PC-3 (cell line): ENCODE results near the gene ULBP3. TPM values are rescaled to one million over a fixed set of nuclear protein-coding genes. Genes with fewer than 3 reads are reported as not detected.

Experiments
- ATAC-seq: fragments of 200-7000 bp; cut with Tn5 transposase; 2 replicates; pipeline ENCODE4 v1.9.1; 2020; ENCODE audit warnings: mild to moderate bottlenecking, moderate library complexity
- BruUV-seq: library from RNA; stranded (reverse); fragments of 400-500 nt; replicated peaks from 2 replicates; lab custom pipeline; 2021; lab: Mats Ljungman, UMichigan
- CTCF ChIA-PET: fragments of 300-600 bp; sonication (Branson Sonifier 250); formaldehyde crosslinking; loops from one replicate; lab custom pipeline; 2022; ENCODE audit warnings: antibody characterized with exemption; lab: Charles Lee
- POLR2A ChIA-PET: fragments of 300-600 bp; sonication (Branson Sonifier 250); formaldehyde crosslinking; loops from one replicate; lab custom pipeline; 2022; ENCODE audit warnings: antibody characterized with exemption; ENCODE audit not compliant: unreplicated experiment; lab: Charles Lee
- DNase-seq: peaks from one replicate; pipeline ENCODE4 v3.0.0-alpha.2; 2015
- H2AFZ ChIP-seq: fragments of 300-600 bp; sonication (generic); 2 replicates; pipeline ENCODE4 v1.6.0; 2016; ENCODE audit warnings: antibody characterized with exemption, low read length
- H3F3A ChIP-seq: fragments of 300-600 bp; sonication (generic); one replicate; pipeline ENCODE4 v1.6.0; 2017; ENCODE audit warnings: antibody characterized with exemption, low read length, control low read depth, mild to moderate bottlenecking; ENCODE audit not compliant: unreplicated experiment
- H3K27ac ChIP-seq: fragments of 300-600 bp; sonication (generic); 2 replicates; pipeline ENCODE4 v1.5.1; 2016; ENCODE audit warnings: mild to moderate bottlenecking, low read length
- H3K27me3 ChIP-seq: fragments of 300-600 bp; sonication (generic); 2 replicates; pipeline ENCODE4 v1.6.1; 2016; ENCODE audit warnings: low read length, mixed read lengths
- H3K36me3 ChIP-seq: fragments of 300-600 bp; sonication (generic); 2 replicates; pipeline ENCODE4 v1.6.1; 2016; ENCODE audit warnings: low read depth, mixed run types, low read length, mixed read lengths
- H3K4me1 ChIP-seq: fragments of 300-600 bp; sonication (generic); 2 replicates; pipeline ENCODE4 v1.5.1; 2016; ENCODE audit warnings: low read length; ENCODE audit not compliant: insufficient read depth
- H3K4me2 ChIP-seq: fragments of 300-600 bp; sonication (generic); 2 replicates; pipeline ENCODE4 v1.6.0; 2016; ENCODE audit warnings: low read length
- H3K4me3 ChIP-seq: fragments of 300-600 bp; sonication (generic); 2 replicates; pipeline ENCODE4 v1.5.1; 2016; ENCODE audit warnings: mild to moderate bottlenecking, low read length, mixed read lengths
- H3K79me2 ChIP-seq: fragments of 300-600 bp; sonication (generic); 2 replicates; pipeline ENCODE4 v1.6.1; 2017; ENCODE audit warnings: low read length, mixed read lengths
- H3K9ac ChIP-seq: fragments of 300-600 bp; sonication (generic); 2 replicates; pipeline ENCODE4 v1.6.0; 2016; ENCODE audit warnings: mild to moderate bottlenecking, low read length
- H3K9me2 ChIP-seq: fragments of 300-600 bp; sonication (generic); replicated peaks from 2 replicates; pipeline ENCODE4 v1.6.1; 2016; ENCODE audit warnings: mixed run types, low read length, mixed read lengths
- H3K9me3 ChIP-seq: fragments of 300-600 bp; sonication (generic); 2 replicates; pipeline ENCODE4 v1.6.1; 2016; ENCODE audit warnings: low read length, mixed read lengths
- H4K20me1 ChIP-seq: fragments of 300-600 bp; sonication (generic); 2 replicates; pipeline ENCODE4 v1.6.1; 2016; ENCODE audit warnings: low read length, mixed read lengths
- CTCF ChIP-seq: fragments of 300-600 bp; sonication (generic); conservative IDR thresholded peaks from 2 replicates; pipeline ENCODE4 v1.5.1; 2017; ENCODE audit warnings: antibody characterized with exemption, low read depth, mild to moderate bottlenecking, low read length
- EZH2 ChIP-seq: fragments of 300-600 bp; sonication (generic); IDR thresholded peaks from one replicate; pipeline ENCODE4 v1.6.1; 2017; ENCODE audit warnings: antibody characterized with exemption, mild to moderate bottlenecking, low read length; ENCODE audit not compliant: unreplicated experiment
- EZH2phosphoT487 ChIP-seq: fragments of 300-600 bp; sonication (generic); IDR thresholded peaks from 2 replicates; pipeline ENCODE4 v1.6.1; 2018; ENCODE audit warnings: mild to moderate bottlenecking, antibody characterized with exemption, low read length, borderline replicate concordance
- intact Hi-C: fragments of 100-400 bp; cut with micrococcal nuclease; formaldehyde crosslinking; loops from 2 replicates; pipeline ENCODE4 v1.9.0; 2023
- total RNA-seq: library from RNA; depleted of rRNA; stranded (reverse); fragments of >200 nt; gene quantifications from 2 replicates; pipeline ENCODE4 v1.2.3, GENCODE V29; 2014

Gene ULBP3
- total RNA-seq, 1 experiment from 2014 or later = 20.5 TPM

DNA sequence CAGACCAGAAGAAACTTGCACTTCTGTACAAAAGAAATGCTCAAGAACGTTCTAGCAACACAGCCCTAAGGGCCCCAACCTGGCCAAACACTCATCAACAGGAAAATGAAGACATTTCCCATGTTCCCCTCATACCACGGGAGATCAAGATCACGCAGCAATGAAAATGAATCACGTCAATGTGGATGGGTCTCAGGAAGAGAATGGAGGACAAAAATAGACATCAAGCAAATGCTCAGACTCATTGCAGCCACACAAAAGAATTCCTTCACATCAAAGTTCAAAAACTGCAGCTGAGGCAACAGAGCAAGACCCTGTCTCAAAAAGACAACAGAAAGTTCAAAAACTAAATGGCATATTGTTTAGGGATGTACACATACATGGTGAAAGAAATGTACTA, 18.1 kb downstream of the ULBP3 start:
- POLR2A ChIA-PET = no interaction called here
- CTCF ChIA-PET = no interaction called here

DNA sequence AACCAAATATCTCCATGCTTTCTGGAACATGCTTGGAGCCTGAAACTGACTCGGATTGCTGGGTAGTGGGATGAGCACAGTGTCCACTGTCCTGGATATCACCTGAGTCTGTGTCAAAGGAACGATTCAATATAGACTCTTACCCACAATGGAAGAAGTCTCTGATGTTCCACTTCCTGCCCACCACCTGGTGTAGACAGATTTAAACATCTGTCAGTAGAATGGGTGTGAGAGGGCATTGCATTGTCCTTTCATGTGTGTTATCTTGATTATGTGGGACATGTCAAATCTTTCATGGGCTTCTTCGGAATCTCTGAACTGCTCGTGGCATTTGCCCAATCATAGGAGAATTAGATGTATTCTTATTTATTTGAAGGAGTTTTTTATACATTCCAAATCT, 20.8 kb downstream of the ULBP3 start:
- H3K9me3 ChIP-seq = no peaks in the 10 kb centered on the region
- H3K4me2 ChIP-seq = no peak overlapping the region
- DNase-seq (no peak), ATAC-seq (no peak)
- no peaks in the 10 kb centered on the region for H3K36me3 ChIP-seq
- TF ChIP-seq EZH2phosphoT487 = no peak
- TF ChIP-seq EZH2 = no peak
- TF ChIP-seq CTCF = no peak
- intact Hi-C loops = no loop called here
- CTCF ChIA-PET = no interaction called here
- no peaks in the 10 kb centered on the region for H3F3A ChIP-seq
- no peaks in the 10 kb centered on the region for H3K4me1 ChIP-seq
- H2AFZ ChIP-seq = no peak overlapping the region
- H3K79me2 ChIP-seq = no peaks in the 10 kb centered on the region
- H3K27me3 ChIP-seq = peaks cover 17% of the 10 kb centered on the region
- no peak overlapping the region for H3K9ac ChIP-seq
- H3K9me2 ChIP-seq = no peaks in the 10 kb centered on the region
- H4K20me1 ChIP-seq = no peaks in the 10 kb centered on the region
- BruUV-seq = no TSS peak
- POLR2A ChIA-PET = no interaction called here
- no peak overlapping the region for H3K4me3 ChIP-seq
- H3K27ac ChIP-seq = no peak overlapping the region

More for the DNA sequence above, 18.1 kb downstream of the ULBP3 start:
- DNase-seq (no peak), ATAC-seq (no peak)
- Histone ChIP-seq H3F3A (no peaks in the 10 kb centered on the region), H3K4me2 (no peak overlapping the region), H3K27ac (no peak overlapping the region), H3K4me1 (no peaks in the 10 kb centered on the region), H3K4me3 (no peak overlapping the region), H3K27me3 (peaks cover 40% of the 10 kb centered on the region), H3K9me2 (no peaks in the 10 kb centered on the region), H3K79me2 (no peaks in the 10 kb centered on the region), H3K36me3 (no peaks in the 10 kb centered on the region), H2AFZ (no peak overlapping the region), H3K9ac (no peak overlapping the region), H3K9me3 (no peaks in the 10 kb centered on the region), H4K20me1 (no peaks in the 10 kb centered on the region)
- no TSS peak for BruUV-seq
- intact Hi-C loops = no loop called here
- TF ChIP-seq EZH2 = no peak
- no peak for TF ChIP-seq EZH2phosphoT487

DNA sequence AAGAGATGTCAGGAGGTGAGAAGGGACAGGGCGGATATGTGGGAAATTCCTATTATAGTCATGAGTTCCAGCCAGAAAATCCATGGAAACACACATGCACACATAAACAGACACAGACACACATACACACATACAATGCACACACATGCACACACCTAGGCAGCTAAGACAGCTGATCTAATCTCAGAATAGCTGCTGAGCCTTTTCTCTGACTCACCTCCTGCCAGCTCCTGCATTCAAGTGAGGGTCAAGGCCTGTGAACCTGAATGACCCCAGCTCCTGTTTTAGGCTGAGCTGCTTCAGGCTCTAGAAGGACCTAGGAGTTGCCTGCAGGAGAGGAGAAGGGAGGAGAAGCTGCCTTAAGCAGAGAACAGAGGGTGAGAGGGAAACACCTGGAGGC, 22.0 kb downstream of the ULBP3 start:
- Histone ChIP-seq H3F3A (no peaks in the 10 kb centered on the region), H3K27me3 (peaks cover 6% of the 10 kb centered on the region), H3K9ac (no peak overlapping the region), H2AFZ (no peak overlapping the region), H3K9me2 (no peaks in the 10 kb centered on the region), H3K36me3 (no peaks in the 10 kb centered on the region), H4K20me1 (no peaks in the 10 kb centered on the region), H3K4me2 (no peak overlapping the region), H3K4me3 (no peak overlapping the region), H3K9me3 (no peaks in the 10 kb centered on the region), H3K4me1 (no peaks in the 10 kb centered on the region), H3K27ac (no peak overlapping the region), H3K79me2 (no peaks in the 10 kb centered on the region)
- no peak for DNase-seq
- ChIA-PET CTCF (no interaction called here), POLR2A (interaction anchor here (0.6 kb wide), 1 partner anchor 1327 kb away, joined by 3 read pairs; no protein-coding TSS in a partner anchor)
- intact Hi-C loops = no loop called here
- ATAC-seq = no peak
- BruUV-seq = no TSS peak
- TF ChIP-seq EZH2 (no peak), CTCF (no peak), EZH2phosphoT487 (no peak)
